Neural cell (in vitro differentiated cells): ENCODE measurements around the gene BBS12.

Experiments
- EP300 ChIP-seq: fragments of 450-650 bp; conservative IDR thresholded peaks from 2 replicates; pipeline ENCODE4 v1.6.1; 2014; ENCODE audit warnings: antibody characterized with exemption, mild to moderate bottlenecking, moderate library complexity; ENCODE audit not compliant: poor library complexity, severe bottlenecking
- EZH2 ChIP-seq: fragments of 200-600, 300-800 bp; shearing (Covaris generic), sonication (generic); IDR thresholded peaks from 2 replicates; pipeline ENCODE4 v1.6.1; 2014; ENCODE audit warnings: antibody characterized with exemption, low read length, borderline replicate concordance, mild to moderate bottlenecking; ENCODE audit not compliant: insufficient read depth, poor library complexity, severe bottlenecking
- POLR2AphosphoS5 ChIP-seq: IDR thresholded peaks from 2 replicates; pipeline ENCODE4 v1.6.1; 2012
- RAD21 ChIP-seq: fragments of 450-650 bp; conservative IDR thresholded peaks from 2 replicates; pipeline ENCODE4 v1.6.1; 2014; ENCODE audit warnings: antibody characterized with exemption, mild to moderate bottlenecking, moderate library complexity
- REST ChIP-seq: IDR thresholded peaks from 2 replicates; pipeline ENCODE4 v1.6.1; 2012; ENCODE audit warnings: borderline replicate concordance
- SMC3 ChIP-seq: fragments of 450-650 bp; conservative IDR thresholded peaks from 2 replicates; pipeline ENCODE4 v1.6.1; 2014; ENCODE audit warnings: antibody characterized with exemption, mild to moderate bottlenecking, moderate library complexity; ENCODE audit not compliant: poor library complexity
- TF ChIP-seq, protein P1 (sequence below): fragments of 450-650 bp; IDR thresholded peaks from 2 replicates; pipeline ENCODE4 v1.5.1; 2014; ENCODE audit warnings: antibody characterized with exemption, mild to moderate bottlenecking, moderate library complexity; ENCODE audit not compliant: poor library complexity, severe bottlenecking

DNA sequence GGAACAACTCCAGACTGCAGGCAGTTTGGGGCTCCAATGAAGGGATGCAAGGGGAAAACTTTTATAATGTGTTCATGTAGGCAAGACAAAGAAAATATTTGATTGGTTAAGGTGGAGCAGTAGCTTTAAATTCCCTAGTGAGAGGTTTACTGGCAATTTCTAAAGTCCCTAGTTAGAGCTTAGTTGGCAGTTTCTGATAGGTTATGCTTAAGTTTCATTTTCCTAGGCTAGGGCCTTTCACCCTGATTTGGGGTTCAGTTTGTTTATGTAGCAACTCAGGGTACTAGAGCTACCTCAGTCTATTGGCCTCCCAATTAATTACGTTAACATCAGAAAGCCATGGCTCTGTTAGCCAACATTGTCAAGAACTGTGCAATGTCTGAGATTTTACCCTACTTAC is 14.6 kb downstream of the BBS12 start:
- TF ChIP-seq RAD21 (no peak), SMC3 (no peak), EZH2 (no peak), EP300 (no peak), POLR2AphosphoS5 (no peak), REST (no peak)
- TF ChIP-seq, protein P1, sequence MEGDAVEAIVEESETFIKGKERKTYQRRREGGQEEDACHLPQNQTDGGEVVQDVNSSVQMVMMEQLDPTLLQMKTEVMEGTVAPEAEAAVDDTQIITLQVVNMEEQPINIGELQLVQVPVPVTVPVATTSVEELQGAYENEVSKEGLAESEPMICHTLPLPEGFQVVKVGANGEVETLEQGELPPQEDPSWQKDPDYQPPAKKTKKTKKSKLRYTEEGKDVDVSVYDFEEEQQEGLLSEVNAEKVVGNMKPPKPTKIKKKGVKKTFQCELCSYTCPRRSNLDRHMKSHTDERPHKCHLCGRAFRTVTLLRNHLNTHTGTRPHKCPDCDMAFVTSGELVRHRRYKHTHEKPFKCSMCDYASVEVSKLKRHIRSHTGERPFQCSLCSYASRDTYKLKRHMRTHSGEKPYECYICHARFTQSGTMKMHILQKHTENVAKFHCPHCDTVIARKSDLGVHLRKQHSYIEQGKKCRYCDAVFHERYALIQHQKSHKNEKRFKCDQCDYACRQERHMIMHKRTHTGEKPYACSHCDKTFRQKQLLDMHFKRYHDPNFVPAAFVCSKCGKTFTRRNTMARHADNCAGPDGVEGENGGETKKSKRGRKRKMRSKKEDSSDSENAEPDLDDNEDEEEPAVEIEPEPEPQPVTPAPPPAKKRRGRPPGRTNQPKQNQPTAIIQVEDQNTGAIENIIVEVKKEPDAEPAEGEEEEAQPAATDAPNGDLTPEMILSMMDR = no peak
